ENCODE measurements around the gene ARHGAP26.

The ARHGAP26 gene

GRCh38 chr5:143247134-143247815 is 477.1 kb downstream of the ARHGAP26 start:
- Histone ChIP-seq H3K27me3 (ENCODE audit: low read depth, low read length) (no peaks in the 10 kb centered on the region), H3K9me3 (ENCODE audit: control insufficient read depth in 1 of 2, low read length in 2 of 2) (no peaks in the 10 kb centered on the region), H3K27ac (ENCODE audit: low read length) (no peak overlapping the region), H3K36me3 (ENCODE audit: control insufficient read depth in 1 of 2, insufficient read depth in 2 of 2, low read length in 2 of 2) (no peaks in the 10 kb centered on the region), H3K4me3 (ENCODE audit: low read depth in 1 of 2, low read length in 2 of 2) (no peak overlapping the region), H3K4me1 (ENCODE audit: control insufficient read depth in 1 of 2, insufficient read depth in 2 of 2, low read length in 2 of 2) (peaks cover 4 to 9% of the 10 kb centered on the region in 2 donors)

GRCh38 chr5:143248391-143248790 is 478.2 kb downstream of the ARHGAP26 start:
- Histone ChIP-seq H3K36me3 (ENCODE audit: control insufficient read depth in 1 of 2, insufficient read depth in 2 of 2, low read length in 2 of 2) (no peaks in the 10 kb centered on the region), H3K4me3 (ENCODE audit: low read depth in 1 of 2, low read length in 2 of 2) (no peak overlapping the region), H3K27me3 (ENCODE audit: low read depth, low read length) (no peaks in the 10 kb centered on the region), H3K27ac (ENCODE audit: low read length) (no peak overlapping the region), H3K9me3 (ENCODE audit: control insufficient read depth in 1 of 2, low read length in 2 of 2) (no peaks in the 10 kb centered on the region), H3K4me1 (ENCODE audit: control insufficient read depth in 1 of 2, insufficient read depth in 2 of 2, low read length in 2 of 2) (peaks cover 4 to 9% of the 10 kb centered on the region in 2 donors)

GRCh38 chr5:143248822-143249579 is 478.8 kb downstream of the ARHGAP26 start:
- H3K9me3 ChIP-seq (ENCODE audit: control insufficient read depth in 1 of 2, low read length in 2 of 2) = no peaks in the 10 kb centered on the region
- H3K36me3 ChIP-seq (ENCODE audit: control insufficient read depth in 1 of 2, insufficient read depth in 2 of 2, low read length in 2 of 2) = no peaks in the 10 kb centered on the region
- no peak overlapping the region for H3K4me3 ChIP-seq (ENCODE audit: low read depth in 1 of 2, low read length in 2 of 2)
- H3K27me3 ChIP-seq (ENCODE audit: low read depth, low read length) = no peaks in the 10 kb centered on the region
- H3K27ac ChIP-seq (ENCODE audit: low read length) = no peak overlapping the region
- peaks cover 0 to 5% of the 10 kb centered on the region in 2 donors for H3K4me1 ChIP-seq (ENCODE audit: control insufficient read depth in 1 of 2, insufficient read depth in 2 of 2, low read length in 2 of 2)

GRCh38 chr5:143249851-143250250 is 479.7 kb downstream of the ARHGAP26 start:
- no peaks in the 10 kb centered on the region for H3K9me3 ChIP-seq (ENCODE audit: control insufficient read depth in 1 of 2, low read length in 2 of 2)
- H3K4me1 ChIP-seq (ENCODE audit: control insufficient read depth in 1 of 2, insufficient read depth in 2 of 2, low read length in 2 of 2) = peaks cover 0 to under 1% of the 10 kb centered on the region in 2 donors

GRCh38 chr5:143251190-143251589 is 481.0 kb downstream of the ARHGAP26 start:
- Histone ChIP-seq H3K4me1 (ENCODE audit: control insufficient read depth in 1 of 2, insufficient read depth in 2 of 2, low read length in 2 of 2) (no peaks in the 10 kb centered on the region), H3K4me3 (ENCODE audit: low read depth in 1 of 2, low read length in 2 of 2) (no peak overlapping the region), H3K27me3 (ENCODE audit: low read depth, low read length) (no peaks in the 10 kb centered on the region), H3K27ac (ENCODE audit: low read length) (no peak overlapping the region), H3K9me3 (ENCODE audit: control insufficient read depth in 1 of 2, low read length in 2 of 2) (no peaks in the 10 kb centered on the region), H3K36me3 (ENCODE audit: control insufficient read depth in 1 of 2, insufficient read depth in 2 of 2, low read length in 2 of 2) (no peaks in the 10 kb centered on the region)

More at GRCh38 chr5:143249851-143250250, 479.7 kb downstream of the ARHGAP26 start:
- no peaks in the 10 kb centered on the region for H3K27me3 ChIP-seq (ENCODE audit: low read depth, low read length)
- no peak overlapping the region for H3K4me3 ChIP-seq (ENCODE audit: low read depth in 1 of 2, low read length in 2 of 2)
- H3K27ac ChIP-seq (ENCODE audit: low read length) = no peak overlapping the region
- H3K36me3 ChIP-seq (ENCODE audit: control insufficient read depth in 1 of 2, insufficient read depth in 2 of 2, low read length in 2 of 2) = no peaks in the 10 kb centered on the region

GRCh38 chr5:143251946-143252345 is 481.8 kb downstream of the ARHGAP26 start:
- H3K4me3 ChIP-seq (ENCODE audit: low read depth in 1 of 2, low read length in 2 of 2) = no peak overlapping the region
- H3K9me3 ChIP-seq (ENCODE audit: control insufficient read depth in 1 of 2, low read length in 2 of 2) = no peaks in the 10 kb centered on the region
- no peaks in the 10 kb centered on the region for H3K4me1 ChIP-seq (ENCODE audit: control insufficient read depth in 1 of 2, insufficient read depth in 2 of 2, low read length in 2 of 2)
- no peaks in the 10 kb centered on the region for H3K27me3 ChIP-seq (ENCODE audit: low read depth, low read length)
- H3K36me3 ChIP-seq (ENCODE audit: control insufficient read depth in 1 of 2, insufficient read depth in 2 of 2, low read length in 2 of 2) = no peaks in the 10 kb centered on the region
- H3K27ac ChIP-seq (ENCODE audit: low read length) = no peak overlapping the region

GRCh38 chr5:143254819-143255218 is 484.6 kb downstream of the ARHGAP26 start:
- no peaks in the 10 kb centered on the region for H3K36me3 ChIP-seq (ENCODE audit: control insufficient read depth in 1 of 2, insufficient read depth in 2 of 2, low read length in 2 of 2)
- H3K27ac ChIP-seq (ENCODE audit: low read length) = no peak overlapping the region
- no peaks in the 10 kb centered on the region for H3K9me3 ChIP-seq (ENCODE audit: control insufficient read depth in 1 of 2, low read length in 2 of 2)
- no peaks in the 10 kb centered on the region for H3K27me3 ChIP-seq (ENCODE audit: low read depth, low read length)
- no peak overlapping the region for H3K4me3 ChIP-seq (ENCODE audit: low read depth in 1 of 2, low read length in 2 of 2)
- H3K4me1 ChIP-seq (ENCODE audit: control insufficient read depth in 1 of 2, insufficient read depth in 2 of 2, low read length in 2 of 2) = no peaks in the 10 kb centered on the region

GRCh38 chr5:143258559-143259253 is 488.5 kb downstream of the ARHGAP26 start:
- H3K4me1 ChIP-seq (ENCODE audit: control insufficient read depth in 1 of 2, insufficient read depth in 2 of 2, low read length in 2 of 2) = no peaks in the 10 kb centered on the region

GRCh38 chr5:143259254-143259605 is 489.1 kb downstream of the ARHGAP26 start:
- H3K4me3 ChIP-seq (ENCODE audit: low read depth in 1 of 2, low read length in 2 of 2) = no peak overlapping the region
- H3K9me3 ChIP-seq (ENCODE audit: control insufficient read depth in 1 of 2, low read length in 2 of 2) = no peaks in the 10 kb centered on the region
- H3K4me1 ChIP-seq (ENCODE audit: control insufficient read depth in 1 of 2, insufficient read depth in 2 of 2, low read length in 2 of 2) = no peaks in the 10 kb centered on the region
- H3K27me3 ChIP-seq (ENCODE audit: low read depth, low read length) = no peaks in the 10 kb centered on the region
- H3K36me3 ChIP-seq (ENCODE audit: control insufficient read depth in 1 of 2, insufficient read depth in 2 of 2, low read length in 2 of 2) = peaks cover 0 to 4% of the 10 kb centered on the region in 2 donors
- H3K27ac ChIP-seq (ENCODE audit: low read length) = no peak overlapping the region

More at GRCh38 chr5:143258559-143259253, 488.5 kb downstream of the ARHGAP26 start:
- Histone ChIP-seq H3K27me3 (ENCODE audit: low read depth, low read length) (no peaks in the 10 kb centered on the region), H3K9me3 (ENCODE audit: control insufficient read depth in 1 of 2, low read length in 2 of 2) (no peaks in the 10 kb centered on the region), H3K4me3 (ENCODE audit: low read depth in 1 of 2, low read length in 2 of 2) (no peak overlapping the region), H3K36me3 (ENCODE audit: control insufficient read depth in 1 of 2, insufficient read depth in 2 of 2, low read length in 2 of 2) (peaks cover 0 to 4% of the 10 kb centered on the region in 2 donors), H3K27ac (ENCODE audit: low read length) (no peak overlapping the region)

- H3K27ac ChIP-seq (ENCODE audit: low read length) = no peak overlapping the region
Observed at GRCh38 chr5:143261748-143262392, 491.7 kb downstream of the ARHGAP26 start.

More at GRCh38 chr5:143261748-143262392, 491.7 kb downstream of the ARHGAP26 start:
- peaks cover 0 to 2% of the 10 kb centered on the region in 2 donors for H3K9me3 ChIP-seq (ENCODE audit: control insufficient read depth in 1 of 2, low read length in 2 of 2)
- no peaks in the 10 kb centered on the region for H3K4me1 ChIP-seq (ENCODE audit: control insufficient read depth in 1 of 2, insufficient read depth in 2 of 2, low read length in 2 of 2)
- H3K27me3 ChIP-seq (ENCODE audit: low read depth, low read length) = no peaks in the 10 kb centered on the region
- no peak overlapping the region for H3K4me3 ChIP-seq (ENCODE audit: low read depth in 1 of 2, low read length in 2 of 2)
- peaks cover 0 to 4% of the 10 kb centered on the region in 2 donors for H3K36me3 ChIP-seq (ENCODE audit: control insufficient read depth in 1 of 2, insufficient read depth in 2 of 2, low read length in 2 of 2)
